ENCODE measurements around the gene CDH2.

The CDH2 gene

DNA sequence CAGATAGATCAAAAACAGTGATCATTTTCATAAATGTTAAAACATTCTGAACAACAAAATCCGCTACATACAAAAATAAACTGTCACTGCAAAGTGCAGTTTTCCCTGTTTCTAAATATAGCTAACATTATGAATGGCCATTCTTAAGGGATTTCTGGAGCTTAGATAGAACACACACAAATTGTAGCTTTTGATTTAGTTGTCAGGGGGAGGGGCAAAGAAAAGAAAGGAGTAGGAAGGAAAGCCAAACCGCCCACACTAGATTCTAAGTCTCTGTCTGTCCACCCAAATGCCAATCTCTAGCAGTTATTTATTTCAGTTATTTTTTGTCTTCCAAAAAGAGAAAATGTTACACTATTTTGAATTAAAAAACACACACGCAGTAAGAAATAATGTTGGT, 182.4 kb downstream of the CDH2 start:
- TF ChIP-seq, protein P1, sequence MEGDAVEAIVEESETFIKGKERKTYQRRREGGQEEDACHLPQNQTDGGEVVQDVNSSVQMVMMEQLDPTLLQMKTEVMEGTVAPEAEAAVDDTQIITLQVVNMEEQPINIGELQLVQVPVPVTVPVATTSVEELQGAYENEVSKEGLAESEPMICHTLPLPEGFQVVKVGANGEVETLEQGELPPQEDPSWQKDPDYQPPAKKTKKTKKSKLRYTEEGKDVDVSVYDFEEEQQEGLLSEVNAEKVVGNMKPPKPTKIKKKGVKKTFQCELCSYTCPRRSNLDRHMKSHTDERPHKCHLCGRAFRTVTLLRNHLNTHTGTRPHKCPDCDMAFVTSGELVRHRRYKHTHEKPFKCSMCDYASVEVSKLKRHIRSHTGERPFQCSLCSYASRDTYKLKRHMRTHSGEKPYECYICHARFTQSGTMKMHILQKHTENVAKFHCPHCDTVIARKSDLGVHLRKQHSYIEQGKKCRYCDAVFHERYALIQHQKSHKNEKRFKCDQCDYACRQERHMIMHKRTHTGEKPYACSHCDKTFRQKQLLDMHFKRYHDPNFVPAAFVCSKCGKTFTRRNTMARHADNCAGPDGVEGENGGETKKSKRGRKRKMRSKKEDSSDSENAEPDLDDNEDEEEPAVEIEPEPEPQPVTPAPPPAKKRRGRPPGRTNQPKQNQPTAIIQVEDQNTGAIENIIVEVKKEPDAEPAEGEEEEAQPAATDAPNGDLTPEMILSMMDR (conservative IDR thresholded peaks at IDR 0.05; ENCODE audit: low read length) = no peak
- no peak for DNase-seq (ENCODE audit: low read depth)
- H3K4me3 ChIP-seq (ENCODE audit: low read length) = no peak overlapping the region

DNA sequence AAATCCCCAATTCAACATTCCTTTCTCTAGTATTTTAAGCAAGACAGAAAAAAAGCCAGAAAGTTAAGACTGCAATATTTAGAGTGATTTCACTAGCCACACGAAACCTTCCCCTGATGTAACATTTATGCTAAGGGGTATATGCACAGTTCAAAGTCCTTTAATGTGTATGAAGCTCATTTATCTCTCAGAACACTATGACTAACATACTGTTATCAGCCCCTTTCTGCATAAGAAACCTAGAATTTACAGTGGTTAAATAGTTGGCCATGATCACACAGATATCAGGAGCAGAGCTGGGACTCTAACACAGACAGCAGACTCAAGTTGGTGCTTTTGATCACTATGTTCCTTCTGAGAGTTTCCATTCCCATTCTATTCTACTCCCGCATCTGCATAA, 185.5 kb downstream of the CDH2 start:
- TF ChIP-seq, protein P1 (conservative IDR thresholded peaks at IDR 0.05; ENCODE audit: low read length) = no peak
- no peak overlapping the region for H3K4me3 ChIP-seq (ENCODE audit: low read length)
- no peak for DNase-seq (ENCODE audit: low read depth)

DNA sequence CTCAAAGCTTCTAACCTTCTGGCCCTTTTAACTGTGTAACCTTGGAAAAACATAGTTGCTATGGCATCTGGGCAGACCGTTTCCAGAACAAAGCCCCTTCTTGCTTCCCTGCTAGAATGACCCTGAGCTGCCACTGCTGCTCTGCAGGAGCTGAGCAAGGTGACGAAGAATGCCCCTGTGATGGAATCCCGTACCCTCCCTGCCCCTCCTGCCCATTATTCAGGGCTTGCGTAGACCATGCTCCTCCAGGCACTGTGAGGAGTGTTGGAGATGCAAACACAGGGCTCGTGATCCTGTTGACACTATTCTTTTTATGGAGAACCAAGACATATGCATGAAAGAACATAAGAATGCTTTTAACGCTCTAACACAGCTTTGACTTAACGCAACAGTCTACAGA, 191.1 kb downstream of the CDH2 start:
- no peak for DNase-seq (ENCODE audit: low read depth)
- TF ChIP-seq, protein P1 (conservative IDR thresholded peaks at IDR 0.05; ENCODE audit: low read length) = no peak
- H3K4me3 ChIP-seq (ENCODE audit: low read length) = no peak overlapping the region

DNA sequence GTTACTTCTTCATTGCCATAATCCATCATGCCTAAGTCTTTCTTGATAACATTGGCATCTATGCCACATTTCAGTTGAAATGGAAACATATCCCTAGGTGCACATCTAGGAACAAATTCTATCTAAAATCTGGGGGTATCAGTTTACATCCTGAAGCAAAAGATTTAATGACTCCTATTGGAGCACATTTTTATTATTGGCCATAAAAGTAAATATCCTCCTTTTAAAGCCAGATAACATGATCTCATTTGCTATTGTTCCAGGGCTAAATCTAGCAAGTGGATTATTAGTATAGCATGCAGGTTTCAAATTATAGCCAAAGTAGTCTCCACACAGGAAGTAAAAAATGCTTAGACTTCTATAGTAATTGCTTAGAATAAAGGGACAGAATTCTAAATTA, 193.2 kb downstream of the CDH2 start:
- H3K4me3 ChIP-seq (ENCODE audit: low read length) = no peak overlapping the region
- TF ChIP-seq, protein P1 (conservative IDR thresholded peaks at IDR 0.05; ENCODE audit: low read length) = no peak
- DNase-seq (ENCODE audit: low read depth) = no peak

DNA sequence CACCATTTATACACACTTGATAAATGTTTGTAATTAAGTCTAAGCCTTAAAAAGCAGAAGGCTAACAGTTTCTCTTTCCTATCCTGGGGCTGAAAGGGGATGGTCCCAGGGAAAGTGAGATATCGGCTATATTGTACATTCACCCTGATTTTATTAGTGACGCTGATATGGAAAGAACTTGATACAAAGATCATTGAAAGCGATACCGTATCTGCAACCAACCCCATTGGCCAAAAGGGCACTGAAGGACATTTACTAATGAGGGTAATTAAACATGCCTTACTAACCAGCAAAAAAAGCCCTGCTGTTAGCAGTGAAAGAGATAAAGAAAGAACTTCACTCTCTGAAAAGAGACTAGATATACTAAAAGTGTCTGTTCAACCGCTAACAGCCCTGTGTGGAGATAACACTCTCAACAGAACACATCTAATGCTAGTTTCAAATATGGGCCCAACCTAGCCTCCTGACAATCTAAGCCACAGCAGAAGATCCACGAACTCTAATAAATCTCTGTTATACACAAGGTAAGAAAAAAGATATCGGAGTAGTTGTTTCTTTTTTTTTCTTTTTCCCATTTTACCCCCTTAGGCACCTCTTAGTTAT, 200.0 kb downstream of the CDH2 start:
- no peak for DNase-seq (ENCODE audit: low read depth)
- no peak overlapping the region for H3K4me3 ChIP-seq (ENCODE audit: low read length)
- TF ChIP-seq, protein P1 (conservative IDR thresholded peaks at IDR 0.05; ENCODE audit: low read length) = no peak

DNA sequence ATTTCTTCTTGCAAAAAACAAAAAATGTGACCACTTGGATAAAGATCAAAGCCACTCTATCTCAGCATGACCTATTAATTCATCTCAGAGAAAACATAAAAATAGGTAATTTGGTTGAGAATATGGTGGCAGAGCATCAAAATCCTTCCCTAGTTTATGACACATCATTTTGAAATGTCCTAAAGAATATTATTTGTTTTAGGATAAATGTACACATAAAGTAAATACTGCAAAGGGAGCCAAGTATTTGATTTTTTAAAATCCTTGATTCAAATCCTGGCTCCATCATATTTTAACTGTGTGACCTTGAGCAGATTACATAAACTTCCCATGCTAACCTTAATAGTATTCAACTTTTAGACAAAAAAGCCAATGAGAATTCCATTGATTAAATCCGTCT, 206.6 kb downstream of the CDH2 start:
- TF ChIP-seq, protein P1 (conservative IDR thresholded peaks at IDR 0.05; ENCODE audit: low read length) = no peak
- no peak overlapping the region for H3K4me3 ChIP-seq (ENCODE audit: low read length)
- DNase-seq (ENCODE audit: low read depth) = no peak

DNA sequence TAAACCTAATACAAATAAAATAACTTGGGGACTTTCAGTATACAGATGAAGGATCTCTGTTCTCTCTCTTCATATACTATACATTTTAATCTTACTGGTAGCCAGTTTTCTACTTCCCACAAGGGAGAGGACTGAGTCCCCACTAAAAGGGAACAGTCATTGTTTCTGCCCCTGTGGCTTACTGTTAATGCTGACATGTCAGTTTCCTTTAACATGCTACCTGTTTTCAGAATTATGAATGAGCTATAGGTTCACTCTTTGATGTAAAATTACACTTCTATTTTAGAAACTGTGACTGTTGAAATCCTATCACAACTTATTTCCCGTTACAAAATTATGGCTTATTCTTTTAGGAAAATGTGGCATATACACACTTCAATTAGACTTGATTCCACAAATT, 207.7 kb downstream of the CDH2 start:
- no peak for DNase-seq (ENCODE audit: low read depth)
- no peak overlapping the region for H3K4me3 ChIP-seq (ENCODE audit: low read length)
- TF ChIP-seq, protein P1 (conservative IDR thresholded peaks at IDR 0.05; ENCODE audit: low read length) = no peak
